WTC11 (cell line): Measurements from ENCODE around the gene TLR7. TPM values are rescaled to one million over a fixed set of nuclear protein-coding genes. Genes with fewer than 3 reads are reported as not detected.

ENCODE experiments used
- ATAC-seq: fragments of 200-7000 bp; cut with Tn5 transposase; 2 replicates; pipeline ENCODE4 v1.10.0; 2021; ENCODE audit warnings: mild to moderate bottlenecking, moderate library complexity
- CTCF ChIA-PET: fragments of 300-600 bp; sonication (Branson Sonifier 250); formaldehyde crosslinking; loops from one replicate; lab custom pipeline; 2021; ENCODE audit warnings: antibody characterized with exemption; lab: Charles Lee
- POLR2A ChIA-PET: fragments of 350-600 bp; sonication (Branson Sonifier 250); formaldehyde crosslinking; loops from one replicate; lab custom pipeline; 2021; ENCODE audit warnings: antibody characterized with exemption; lab: Charles Lee
- DNase-seq: peaks from one replicate; pipeline ENCODE4 v3.0.0; 2021; ENCODE audit warnings: low spot score
- H3K27ac Mint-ChIP-seq: 2 replicates; pipeline ENCODE4 v1.8.0; 2021; ENCODE audit warnings: mixed read lengths
- H3K27me3 Mint-ChIP-seq: 2 replicates; pipeline ENCODE4 v1.8.0; 2021; ENCODE audit warnings: low read depth, mild to moderate bottlenecking, moderate library complexity, mixed read lengths
- H3K36me3 Mint-ChIP-seq: 2 replicates; pipeline ENCODE4 v1.8.0; 2021; ENCODE audit warnings: mixed read lengths
- H3K4me1 Mint-ChIP-seq: 2 replicates; pipeline ENCODE4 v1.8.0; 2022; ENCODE audit warnings: mixed read lengths
- H3K4me3 Mint-ChIP-seq: 2 replicates; pipeline ENCODE4 v1.8.0; 2021; ENCODE audit warnings: mild to moderate bottlenecking, moderate library complexity, mixed read lengths
- H3K9me3 Mint-ChIP-seq: 2 replicates; pipeline ENCODE4 v1.8.0; 2021; ENCODE audit warnings: mixed read lengths
- ATF2 ChIP-seq: sonication (generic); formaldehyde crosslinking; IDR thresholded peaks from 2 replicates; pipeline ENCODE4 v1.8.1; 2022; ENCODE audit warnings: low read depth, missing genetic modification reagents, borderline replicate concordance
- CBFB ChIP-seq: sonication (generic); formaldehyde crosslinking; IDR thresholded peaks from 2 replicates; pipeline ENCODE4 v1.8.1; 2022; ENCODE audit warnings: mild to moderate bottlenecking, low read depth, missing genetic modification reagents
- ELF4 ChIP-seq: sonication (generic); formaldehyde crosslinking; IDR thresholded peaks from 2 replicates; pipeline ENCODE4 v1.8.1; 2022; ENCODE audit warnings: low read depth, mild to moderate bottlenecking, moderate library complexity, missing genetic modification reagents
- EMX1 ChIP-seq: fragments of 250-450 bp; sonication (Bioruptor Pico); IDR thresholded peaks from 2 replicates; pipeline ENCODE4 v1.8.0; 2021; ENCODE audit warnings: mild to moderate bottlenecking
- ERG ChIP-seq: fragments of 250-450 bp; sonication (Bioruptor Pico); IDR thresholded peaks from 2 replicates; pipeline ENCODE4 v1.8.0; 2021; ENCODE audit warnings: mild to moderate bottlenecking
- ESRRA ChIP-seq: sonication (generic); formaldehyde crosslinking; IDR thresholded peaks from 2 replicates; pipeline ENCODE4 v1.8.1; 2022; ENCODE audit warnings: mild to moderate bottlenecking, missing genetic modification reagents, borderline replicate concordance
- HMGA2 ChIP-seq: fragments of 250-450 bp; sonication (Bioruptor Pico); IDR thresholded peaks from 2 replicates; pipeline ENCODE4 v1.4.0; 2021; ENCODE audit warnings: mild to moderate bottlenecking, moderate library complexity
- HMGXB4 ChIP-seq: sonication (generic); formaldehyde crosslinking; IDR thresholded peaks from 2 replicates; pipeline ENCODE4 v1.8.1; 2023; ENCODE audit warnings: mild to moderate bottlenecking, moderate library complexity, missing genetic modification reagents
- MAX ChIP-seq: sonication (generic); formaldehyde crosslinking; IDR thresholded peaks from 2 replicates; pipeline ENCODE4 v1.8.0; 2022; ENCODE audit warnings: mild to moderate bottlenecking, missing genetic modification reagents
- MLX ChIP-seq: sonication (generic); formaldehyde crosslinking; IDR thresholded peaks from 2 replicates; pipeline ENCODE4 v1.8.1; 2023; ENCODE audit warnings: mild to moderate bottlenecking, missing genetic modification reagents, moderate library complexity
- NFYB ChIP-seq: sonication (generic); formaldehyde crosslinking; conservative IDR thresholded peaks from 2 replicates; pipeline ENCODE4 v1.8.0; 2022; ENCODE audit warnings: low read depth, missing genetic modification reagents
- NR3C1 ChIP-seq: sonication (generic); formaldehyde crosslinking; conservative IDR thresholded peaks from 2 replicates; pipeline ENCODE4 v1.8.1; 2023; ENCODE audit warnings: low read depth, mild to moderate bottlenecking, missing genetic modification reagents
- RORB ChIP-seq: fragments of 250-450 bp; sonication (Bioruptor Pico); IDR thresholded peaks from 2 replicates; pipeline ENCODE4 v1.9.0; 2021; ENCODE audit warnings: mild to moderate bottlenecking
- SOX15 ChIP-seq: fragments of 250-450 bp; sonication (Bioruptor Pico); IDR thresholded peaks from 2 replicates; pipeline ENCODE4 v1.9.0; 2021; ENCODE audit warnings: mild to moderate bottlenecking
- ZNF317 ChIP-seq: sonication (generic); formaldehyde crosslinking; IDR thresholded peaks from 2 replicates; pipeline ENCODE4 v1.8.1; 2023; ENCODE audit warnings: low read depth, mild to moderate bottlenecking, moderate library complexity, missing genetic modification reagents, borderline replicate concordance
- ZNF416 ChIP-seq: fragments of 250-450 bp; sonication (Bioruptor Pico); IDR thresholded peaks from 2 replicates; pipeline ENCODE4 v1.9.0; 2021; ENCODE audit warnings: mild to moderate bottlenecking, inconsistent platforms
- ZNF423 ChIP-seq: fragments of 250-450 bp; sonication (Bioruptor Pico); IDR thresholded peaks from 2 replicates; pipeline ENCODE4 v2.1.2; 2022; ENCODE audit warnings: mild to moderate bottlenecking, moderate library complexity
- total RNA-seq: library from RNA; stranded (reverse); gene quantifications from 3 replicates; pipeline ENCODE4 v1.2.3, GENCODE V29; 2021
- TF ChIP-seq, protein P1 (sequence below): sonication (generic); formaldehyde crosslinking; IDR thresholded peaks from 2 replicates; pipeline ENCODE4 v1.8.1; 2023; ENCODE audit warnings: mild to moderate bottlenecking, missing genetic modification reagents
- TF ChIP-seq, protein P2 (sequence below): sonication (generic); formaldehyde crosslinking; IDR thresholded peaks from 2 replicates; pipeline ENCODE4 v1.8.0; 2022; ENCODE audit warnings: mild to moderate bottlenecking, missing genetic modification reagents
- TF ChIP-seq, protein P3 (sequence below): fragments of 250-450 bp; sonication (Bioruptor Pico); conservative IDR thresholded peaks from 2 replicates; pipeline ENCODE4 v1.9.0; 2021; ENCODE audit warnings: mild to moderate bottlenecking
- TF ChIP-seq, protein P4 (sequence below): fragments of 250-450 bp; sonication (Bioruptor Pico); IDR thresholded peaks from 2 replicates; pipeline ENCODE4 v1.9.0; 2021; ENCODE audit warnings: mild to moderate bottlenecking, borderline replicate concordance

Gene TLR7
- total RNA-seq, 1 experiment from 2014 or later, result not detected

GRCh38 chrX:12865359-12865758, 1.5 kb upstream of the TLR7 start (continued):
- no peak for TF ChIP-seq CBFB (CRISPR knock-in tag)
- TF ChIP-seq ERG (CRISPR knock-in tag), result no peak
- no peak for TF ChIP-seq EMX1 (CRISPR knock-in tag)
- TF ChIP-seq HMGXB4 (CRISPR knock-in tag), result no peak
- TF ChIP-seq, protein P1, sequence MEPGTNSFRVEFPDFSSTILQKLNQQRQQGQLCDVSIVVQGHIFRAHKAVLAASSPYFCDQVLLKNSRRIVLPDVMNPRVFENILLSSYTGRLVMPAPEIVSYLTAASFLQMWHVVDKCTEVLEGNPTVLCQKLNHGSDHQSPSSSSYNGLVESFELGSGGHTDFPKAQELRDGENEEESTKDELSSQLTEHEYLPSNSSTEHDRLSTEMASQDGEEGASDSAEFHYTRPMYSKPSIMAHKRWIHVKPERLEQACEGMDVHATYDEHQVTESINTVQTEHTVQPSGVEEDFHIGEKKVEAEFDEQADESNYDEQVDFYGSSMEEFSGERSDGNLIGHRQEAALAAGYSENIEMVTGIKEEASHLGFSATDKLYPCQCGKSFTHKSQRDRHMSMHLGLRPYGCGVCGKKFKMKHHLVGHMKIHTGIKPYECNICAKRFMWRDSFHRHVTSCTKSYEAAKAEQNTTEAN (CRISPR knock-in tag), result no peak
- TF ChIP-seq, protein P2, sequence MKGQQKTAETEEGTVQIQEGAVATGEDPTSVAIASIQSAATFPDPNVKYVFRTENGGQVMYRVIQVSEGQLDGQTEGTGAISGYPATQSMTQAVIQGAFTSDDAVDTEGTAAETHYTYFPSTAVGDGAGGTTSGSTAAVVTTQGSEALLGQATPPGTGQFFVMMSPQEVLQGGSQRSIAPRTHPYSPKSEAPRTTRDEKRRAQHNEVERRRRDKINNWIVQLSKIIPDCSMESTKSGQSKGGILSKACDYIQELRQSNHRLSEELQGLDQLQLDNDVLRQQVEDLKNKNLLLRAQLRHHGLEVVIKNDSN (CRISPR knock-in tag), result no peak
- TF ChIP-seq, protein P3, sequence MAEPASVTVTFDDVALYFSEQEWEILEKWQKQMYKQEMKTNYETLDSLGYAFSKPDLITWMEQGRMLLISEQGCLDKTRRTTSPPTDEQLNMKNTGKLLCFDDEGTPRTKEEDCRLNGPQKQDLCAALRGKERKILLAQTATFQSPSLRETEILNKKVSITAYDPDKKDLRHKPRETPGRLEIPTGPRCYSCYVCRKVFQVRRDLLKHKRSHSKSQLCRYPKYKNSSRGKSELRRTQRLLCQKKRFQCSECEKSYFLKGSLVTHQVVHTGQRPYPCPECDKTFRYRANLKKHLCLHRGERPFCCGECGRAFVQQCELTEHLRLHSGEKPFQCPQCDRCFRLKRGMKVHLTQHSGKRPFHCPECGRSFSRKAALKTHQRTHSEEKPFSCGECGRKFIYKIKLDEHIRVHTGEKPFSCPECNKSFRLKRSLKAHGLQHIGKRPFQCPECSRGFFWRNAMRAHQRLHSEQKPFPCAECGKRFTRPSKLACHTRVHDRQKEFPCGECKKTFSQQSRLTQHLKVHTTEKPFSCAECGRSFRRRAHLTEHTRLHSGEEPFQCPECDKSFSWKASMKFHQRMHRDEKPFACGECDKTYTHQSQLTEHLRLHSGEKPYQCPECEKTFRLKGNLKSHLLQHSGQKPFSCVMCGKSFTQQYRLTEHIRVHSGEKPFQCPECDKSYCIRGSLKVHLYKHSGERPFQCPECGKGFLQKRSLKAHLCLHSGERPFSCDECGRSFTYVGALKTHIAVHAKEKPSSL (CRISPR knock-in tag), result no peak
- TF ChIP-seq ESRRA (CRISPR knock-in tag), result no peak
- TF ChIP-seq ELF4, result no peak
- no peak for TF ChIP-seq NFYB (CRISPR knock-in tag)
- TF ChIP-seq MLX (CRISPR knock-in tag), result no peak
- TF ChIP-seq, all 79 proteins: peak for 0

GRCh38 chrX:12867685-12868084, 813 bp downstream of the TLR7 start:
- Mint-ChIP-seq H3K4me1 (peaks cover 27% of the 10 kb centered on the region), H3K4me3 (no peak overlapping the region), H3K27ac (no peak overlapping the region), H3K27me3 (peaks cover 3% of the 10 kb centered on the region; the same call in 1 of the 2 replicates), H3K9me3 (peaks cover 16% of the 10 kb centered on the region), H3K36me3 (peaks cover 6% of the 10 kb centered on the region; the same call in 1 of the 2 replicates)
- DNase-seq, result no peak
- ChIA-PET CTCF (no interaction called here), POLR2A (no interaction called here)
- no peak for ATAC-seq
- no peak for TF ChIP-seq ATF2 (CRISPR knock-in tag)
- TF ChIP-seq ZNF416 (CRISPR knock-in tag), result no peak
- no peak for TF ChIP-seq MAX (CRISPR knock-in tag)
- TF ChIP-seq ZNF423 (CRISPR knock-in tag), result no peak
- TF ChIP-seq HMGA2 (CRISPR knock-in tag), result no peak
- TF ChIP-seq SOX15 (CRISPR knock-in tag), result no peak
- TF ChIP-seq NR3C1, result no peak
- TF ChIP-seq NFYB (CRISPR knock-in tag), result no peak
- TF ChIP-seq, protein P1 (CRISPR knock-in tag), result no peak
- TF ChIP-seq ZNF317 (CRISPR knock-in tag), result no peak
- no peak for TF ChIP-seq RORB (CRISPR knock-in tag)
- TF ChIP-seq, protein P4, sequence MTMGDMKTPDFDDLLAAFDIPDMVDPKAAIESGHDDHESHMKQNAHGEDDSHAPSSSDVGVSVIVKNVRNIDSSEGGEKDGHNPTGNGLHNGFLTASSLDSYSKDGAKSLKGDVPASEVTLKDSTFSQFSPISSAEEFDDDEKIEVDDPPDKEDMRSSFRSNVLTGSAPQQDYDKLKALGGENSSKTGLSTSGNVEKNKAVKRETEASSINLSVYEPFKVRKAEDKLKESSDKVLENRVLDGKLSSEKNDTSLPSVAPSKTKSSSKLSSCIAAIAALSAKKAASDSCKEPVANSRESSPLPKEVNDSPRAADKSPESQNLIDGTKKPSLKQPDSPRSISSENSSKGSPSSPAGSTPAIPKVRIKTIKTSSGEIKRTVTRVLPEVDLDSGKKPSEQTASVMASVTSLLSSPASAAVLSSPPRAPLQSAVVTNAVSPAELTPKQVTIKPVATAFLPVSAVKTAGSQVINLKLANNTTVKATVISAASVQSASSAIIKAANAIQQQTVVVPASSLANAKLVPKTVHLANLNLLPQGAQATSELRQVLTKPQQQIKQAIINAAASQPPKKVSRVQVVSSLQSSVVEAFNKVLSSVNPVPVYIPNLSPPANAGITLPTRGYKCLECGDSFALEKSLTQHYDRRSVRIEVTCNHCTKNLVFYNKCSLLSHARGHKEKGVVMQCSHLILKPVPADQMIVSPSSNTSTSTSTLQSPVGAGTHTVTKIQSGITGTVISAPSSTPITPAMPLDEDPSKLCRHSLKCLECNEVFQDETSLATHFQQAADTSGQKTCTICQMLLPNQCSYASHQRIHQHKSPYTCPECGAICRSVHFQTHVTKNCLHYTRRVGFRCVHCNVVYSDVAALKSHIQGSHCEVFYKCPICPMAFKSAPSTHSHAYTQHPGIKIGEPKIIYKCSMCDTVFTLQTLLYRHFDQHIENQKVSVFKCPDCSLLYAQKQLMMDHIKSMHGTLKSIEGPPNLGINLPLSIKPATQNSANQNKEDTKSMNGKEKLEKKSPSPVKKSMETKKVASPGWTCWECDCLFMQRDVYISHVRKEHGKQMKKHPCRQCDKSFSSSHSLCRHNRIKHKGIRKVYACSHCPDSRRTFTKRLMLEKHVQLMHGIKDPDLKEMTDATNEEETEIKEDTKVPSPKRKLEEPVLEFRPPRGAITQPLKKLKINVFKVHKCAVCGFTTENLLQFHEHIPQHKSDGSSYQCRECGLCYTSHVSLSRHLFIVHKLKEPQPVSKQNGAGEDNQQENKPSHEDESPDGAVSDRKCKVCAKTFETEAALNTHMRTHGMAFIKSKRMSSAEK (CRISPR knock-in tag), result no peak
